H1 (cell line): ENCODE results near the gene NRM. TPM values are rescaled to one million over a fixed set of nuclear protein-coding genes. Genes with fewer than 3 reads are reported as not detected.

Experiments
- CTCF ChIA-PET: fragments of 300-600 bp; sonication (Branson Sonifier 250); formaldehyde crosslinking; loops from one replicate; lab custom pipeline; 2021; ENCODE audit not compliant: partially characterized antibody; lab: Charles Lee
- POLR2A ChIA-PET: fragments of 300-600 bp; sonication (Branson Sonifier 250); formaldehyde crosslinking; loops from one replicate; lab custom pipeline; 2021; ENCODE audit warnings: inconsistent platforms; ENCODE audit not compliant: partially characterized antibody; lab: Charles Lee
- DNase-seq, 2 experiments: peaks; one replicate each; pipeline versions ENCODE4 v3.0.0 to v3.0.0-alpha.2; 2010 to 2022; ENCODE audit warnings: low spot score in 2 of 2, low read depth in 1 of 2, mixed read lengths in 1 of 2
- FAIRE-seq: peaks from 2 replicates; lab custom pipeline; 2011; peaks lifted over from hg19 to GRCh38; lab: Jason Lieb, UNC
- H2AFZ ChIP-seq: 2 replicates; pipeline ENCODE4 v1.8.1; 2012; ENCODE audit warnings: low read length, inconsistent platforms
- H2AK5ac ChIP-seq: 2 replicates; pipeline ENCODE4 v1.6.1; 2013; ENCODE audit warnings: low read depth, low read length
- H2BK120ac ChIP-seq: replicated peaks from 2 replicates; pipeline ENCODE3; 2013; ENCODE audit warnings: low read depth, low read length, inconsistent platforms
- H2BK12ac ChIP-seq: 2 replicates; pipeline ENCODE4 v1.6.1; 2013; ENCODE audit warnings: low read depth, low read length
- H2BK15ac ChIP-seq: 2 replicates; pipeline ENCODE4 v1.6.1; 2013; ENCODE audit warnings: low read length
- H2BK20ac ChIP-seq: 2 replicates; pipeline ENCODE4 v1.6.1; 2013; ENCODE audit warnings: low read length
- H2BK5ac ChIP-seq: 2 replicates; pipeline ENCODE4 v1.6.1; 2013; ENCODE audit warnings: low read depth, low read length
- H3K14ac ChIP-seq: 2 replicates; pipeline ENCODE4 v1.6.1; 2013; ENCODE audit warnings: inconsistent platforms; ENCODE audit not compliant: insufficient read length
- H3K18ac ChIP-seq: 2 replicates; pipeline ENCODE4 v1.6.1; 2013; ENCODE audit warnings: low read length; ENCODE audit errors: extremely low read depth
- H3K23ac ChIP-seq: 2 replicates; pipeline ENCODE4 v1.6.1; 2013; ENCODE audit warnings: inconsistent platforms; ENCODE audit not compliant: insufficient read length
- H3K23me2 ChIP-seq: 2 replicates; pipeline ENCODE4 v1.6.1; 2013; ENCODE audit warnings: low read depth, low read length
- H3K27ac ChIP-seq: 2 replicates; pipeline ENCODE4 v1.6.1; 2011; ENCODE audit warnings: low read depth, low read length, inconsistent platforms
- H3K27me3 ChIP-seq, 4 experiments: replicated peaks in 1 of 4; 1 replicate in 1 of 4; 2 replicates in 3 of 4; pipeline versions ENCODE4 v1.6.1 to v1.8.1; 2011 to 2013; ENCODE audit warnings: low read length in 3 of 4, mild to moderate bottlenecking in 3 of 4, inconsistent platforms in 2 of 4, mixed read lengths in 2 of 4, moderate library complexity in 1 of 4; ENCODE audit not compliant: control insufficient read depth in 3 of 4, insufficient read depth in 3 of 4; ENCODE audit errors: extremely low read depth in 1 of 4
- H3K36me3 ChIP-seq, 4 experiments: 2 replicates each; pipeline versions ENCODE4 v1.6.1 to v1.8.1; 2011 to 2013; ENCODE audit warnings: mild to moderate bottlenecking in 4 of 4, low read length in 3 of 4, moderate library complexity in 2 of 4, control low read depth in 1 of 4, inconsistent platforms in 1 of 4; ENCODE audit not compliant: insufficient read depth in 4 of 4, control insufficient read depth in 2 of 4
- H3K4ac ChIP-seq: replicated peaks from 2 replicates; pipeline ENCODE3; 2013; ENCODE audit warnings: low read length, low read depth, mixed read lengths, inconsistent platforms; ENCODE audit not compliant: insufficient read length
- H3K4me1 ChIP-seq, 4 experiments: replicated peaks in 1 of 4; 1 replicate in 1 of 4; 2 replicates in 3 of 4; pipeline versions ENCODE4 v1.6.1 to v1.8.1; 2011 to 2013; ENCODE audit warnings: low read length in 3 of 4, inconsistent platforms in 2 of 4, mixed read lengths in 1 of 4; ENCODE audit not compliant: insufficient read depth in 4 of 4, control insufficient read depth in 3 of 4
- H3K4me2 ChIP-seq, 2 experiments: 2 replicates each; pipeline versions ENCODE4 v1.6.1 to v1.8.1; 2011 to 2013; ENCODE audit warnings: low read depth in 2 of 2, low read length in 2 of 2, control low read depth in 1 of 2, inconsistent platforms in 1 of 2, mild to moderate bottlenecking in 1 of 2; ENCODE audit not compliant: insufficient read depth in 1 of 2
- H3K4me3 ChIP-seq, 4 experiments: fragments of 200-600, 300-600 bp in 1 of 4; sonication (generic), shearing (Covaris generic), sonication (Bioruptor Twin) in 1 of 4; 2 replicates each; pipeline versions ENCODE4 v1.5.1 to v1.8.1; 2011 to 2016; ENCODE audit warnings: low read length in 4 of 4, low read depth in 3 of 4, control low read depth in 2 of 4, inconsistent platforms in 2 of 4, mild to moderate bottlenecking in 2 of 4, mixed read lengths in 1 of 4, moderate library complexity in 1 of 4; ENCODE audit not compliant: insufficient read depth in 2 of 4; ENCODE audit errors: extremely low read depth in 1 of 4
- H3K56ac ChIP-seq: replicated peaks from 2 replicates; pipeline ENCODE3; 2013; ENCODE audit warnings: low read depth, mild to moderate bottlenecking, mixed read lengths, low read length, inconsistent platforms; ENCODE audit not compliant: insufficient read length
- H3K79me1 ChIP-seq: 2 replicates; pipeline ENCODE4 v1.6.1; 2013; ENCODE audit warnings: low read depth, low read length, control low read depth
- H3K79me2 ChIP-seq, 2 experiments: 2 replicates each; pipeline versions ENCODE4 v1.6.1 to v1.8.1; 2012 to 2013; ENCODE audit warnings: low read length in 2 of 2, mild to moderate bottlenecking in 2 of 2, inconsistent platforms in 1 of 2; ENCODE audit not compliant: insufficient read depth in 2 of 2, control insufficient read depth in 1 of 2
- H3K9ac ChIP-seq, 4 experiments: replicated peaks in 1 of 4; 1 replicate in 1 of 4; 2 replicates in 3 of 4; pipeline versions ENCODE4 v1.6.1 to v1.8.1; 2011 to 2013; ENCODE audit warnings: low read depth in 3 of 4, low read length in 3 of 4, control low read depth in 2 of 4, mild to moderate bottlenecking in 2 of 4, moderate library complexity in 2 of 4, inconsistent platforms in 1 of 4; ENCODE audit errors: extremely low read depth in 1 of 4
- H3K9me3 ChIP-seq, 2 experiments: 2 replicates each; pipeline versions ENCODE4 v1.6.1 to v1.8.1; 2012 to 2013; ENCODE audit warnings: mild to moderate bottlenecking in 2 of 2, moderate library complexity in 2 of 2, control low read depth in 1 of 2, inconsistent platforms in 1 of 2, low read depth in 1 of 2, low read length in 1 of 2, mixed read lengths in 1 of 2; ENCODE audit not compliant: insufficient read depth in 2 of 2
- H4K20me1 ChIP-seq, 2 experiments: replicated peaks in 1 of 2; 2 replicates each; pipeline versions ENCODE3 to v1.8.1; 2011 to 2013; ENCODE audit warnings: inconsistent platforms in 2 of 2, low read length in 2 of 2, mild to moderate bottlenecking in 1 of 2; ENCODE audit not compliant: insufficient read depth in 2 of 2, control insufficient read depth in 1 of 2
- H4K5ac ChIP-seq: 2 replicates; pipeline ENCODE4 v1.6.1; 2013; ENCODE audit warnings: low read length, low read depth, mixed read lengths, inconsistent platforms; ENCODE audit not compliant: insufficient read length
- H4K8ac ChIP-seq: 2 replicates; pipeline ENCODE4 v1.8.0; 2013; ENCODE audit warnings: mild to moderate bottlenecking, moderate library complexity, low read length, inconsistent platforms; ENCODE audit not compliant: insufficient read depth; ENCODE audit errors: extremely low read depth
- H4K91ac ChIP-seq: replicated peaks from 2 replicates; pipeline ENCODE3; 2013; ENCODE audit warnings: low read length, mixed read lengths, inconsistent platforms; ENCODE audit not compliant: insufficient read length
- BCL11A ChIP-seq, 2 experiments: IDR thresholded peaks; one replicate each; pipeline ENCODE4 v1.6.1; 2011; ENCODE audit warnings: low read depth in 2 of 2, low read length in 2 of 2, mild to moderate bottlenecking in 2 of 2
- CEBPB ChIP-seq: IDR thresholded peaks from 2 replicates; pipeline ENCODE4 v1.6.1; 2012; ENCODE audit warnings: low read depth, low read length
- JUND ChIP-seq: IDR thresholded peaks from 2 replicates; pipeline ENCODE4 v1.6.1; 2011; ENCODE audit warnings: mild to moderate bottlenecking, improper control_type of control experiment, low read length
- MAFK ChIP-seq: IDR thresholded peaks from 2 replicates; pipeline ENCODE4 v1.6.1; 2012; ENCODE audit warnings: low read depth, mild to moderate bottlenecking, improper control_type of control experiment, low read length
- NANOG ChIP-seq: IDR thresholded peaks from 2 replicates; pipeline ENCODE4 v1.6.1; 2011; ENCODE audit warnings: low read length, low read depth, mild to moderate bottlenecking, inconsistent platforms; ENCODE audit not compliant: insufficient read depth, poor library complexity, severe bottlenecking
- POLR2AphosphoS5 ChIP-seq: IDR thresholded peaks from 2 replicates; pipeline ENCODE4 v1.6.1; 2011; ENCODE audit warnings: low read depth, low read length
- RAD21 ChIP-seq, 2 experiments: IDR thresholded peaks in 1 of 2; conservative IDR thresholded peaks in 1 of 2; 2 replicates each; pipeline ENCODE4 v1.6.1; 2011; ENCODE audit warnings: low read depth in 2 of 2, low read length in 2 of 2, improper control_type of control experiment in 1 of 2, inconsistent platforms in 1 of 2, mild to moderate bottlenecking in 1 of 2, moderate library complexity in 1 of 2
- RFX5 ChIP-seq: IDR thresholded peaks from 2 replicates; pipeline ENCODE4 v1.6.1; 2011; ENCODE audit warnings: low read depth, low read length, improper control_type of control experiment, borderline replicate concordance
- SAP30 ChIP-seq: fragments of 300-600 bp; sonication (generic); IDR thresholded peaks from 2 replicates; pipeline ENCODE4 v1.7.1; 2012; ENCODE audit warnings: low read length, moderate library complexity, mild to moderate bottlenecking, inconsistent platforms; ENCODE audit not compliant: insufficient read depth, insufficient replicate concordance
- SIRT6 ChIP-seq: IDR thresholded peaks from one replicate; pipeline ENCODE4 v1.7.1; 2012; ENCODE audit warnings: low read length, inconsistent platforms
- SP1 ChIP-seq: IDR thresholded peaks from 2 replicates; pipeline ENCODE4 v1.6.1; 2011; ENCODE audit warnings: low read depth, low read length
- SP2 ChIP-seq: IDR thresholded peaks from 2 replicates; pipeline ENCODE4 v1.6.1; 2012; ENCODE audit warnings: mild to moderate bottlenecking, low read length, inconsistent platforms
- TBP ChIP-seq: IDR thresholded peaks from 2 replicates; pipeline ENCODE4 v1.6.1; 2011; ENCODE audit warnings: low read depth, low read length, improper control_type of control experiment
- TEAD4 ChIP-seq: IDR thresholded peaks from 2 replicates; pipeline ENCODE4 v1.6.1; 2012; ENCODE audit warnings: low read depth, low read length, inconsistent platforms, mixed read lengths
- ZNF274 ChIP-seq: IDR thresholded peaks from 2 replicates; pipeline ENCODE4 v1.7.0; 2012; ENCODE audit warnings: low read length, borderline replicate concordance; ENCODE audit errors: extremely low read depth
- WGBS, 2 experiments: shearing (Covaris generic) in 1 of 2; methylation state at CpG; one replicate each; pipeline versions ENCODE4 v1.1.6 to v1.1.7; 2013 to 2015; ENCODE audit warnings: low lambda C conversion rate in 2 of 2, mixed read lengths in 2 of 2, inconsistent platforms in 1 of 2, low coverage in 1 of 2, missing lambda C conversion rate in 1 of 2; ENCODE audit not compliant: insufficient replicate concordance in 2 of 2, insufficient coverage in 1 of 2, insufficient read length in 1 of 2; ENCODE audit errors: extremely low coverage in 1 of 2, missing lambda C conversion rate in 1 of 2; 5-methylcytosine and 5-hydroxymethylcytosine counted together
- polyA plus RNA-seq, 7 experiments: library from polyadenylated mRNA; depleted of rRNA in 3 of 7; stranded (reverse) in 5 of 7; unstranded in 2 of 7; fragments of >200 nt in 5 of 7; fragments of 200-250 nt in 2 of 7; gene quantifications; 1 replicate in 5 of 7; 2 replicates in 1 of 7; 4 replicates in 1 of 7; pipeline versions ENCODE4 v1.2.1 to v1.2.3, GENCODE V29; 2011 to 2013; ENCODE audit warnings: missing spikeins in 2 of 7, mixed read lengths in 2 of 7
- total RNA-seq: library from RNA; stranded (reverse); fragmentation: NEBNext Ultra II Directional; extraction: Animal tissue kit (Norgen Biotek cat#: 25700); gene quantifications from 2 replicates; pipeline ENCODE4 v1.2.1, GENCODE V29; 2021

NRM gene
- total and polyA plus RNA-seq, 2 of the 8 experiments (the other 6 are each of a cell fraction or from before 2014, with no cell fraction given), result 27.3 to 50.4 TPM

- WGBS, 2 experiments, result 81% methylated on average over 4 of the region's 4 CpGs; no CpG with 5 or more reads in 1 of the 2 experiments
- Histone ChIP-seq H3K23ac (no peak overlapping the region), H4K91ac (no peak overlapping the region), H3K79me2 (no peaks in the 10 kb centered on the region), H3K23me2 (no peaks in the 10 kb centered on the region), H3K4me3 (no peak overlapping the region), H3K36me3 (peaks cover 5 to 28% (median 11%) of the 10 kb centered on the region in 4 experiments; a peak in 6 of 8 replicates), H3K56ac (no peak overlapping the region), H2BK20ac (no peak overlapping the region), H4K20me1 (peaks cover 3% of the 10 kb centered on the region in 2 experiments), H3K4me2 (no peak overlapping the region), H4K5ac (no peak overlapping the region), H3K9ac (no peak overlapping the region), H2BK15ac (no peak overlapping the region), H3K79me1 (no peaks in the 10 kb centered on the region), H3K9me3 (no peaks in the 10 kb centered on the region), H3K18ac (no peak overlapping the region), H3K27ac (no peak overlapping the region), H2AK5ac (no peak overlapping the region), H3K4me1 (no peaks in the 10 kb centered on the region), H2AFZ (no peak overlapping the region), H3K4ac (no peak overlapping the region), H2BK120ac (no peak overlapping the region), H3K27me3 (no peaks in the 10 kb centered on the region), H2BK12ac (no peak overlapping the region), H4K8ac (no peak overlapping the region), H3K14ac (no peak overlapping the region), H2BK5ac (no peak overlapping the region)
- no peak for FAIRE-seq
- no peak for DNase-seq
- CTCF ChIA-PET, result interaction anchor here (0.7 to 2.4 kb wide), 4 partner anchors 9 to 111 kb away, joined by 3 to 16 read pairs (median 6); no protein-coding TSS in a partner anchor
- POLR2A ChIA-PET, result interaction anchor here (0.6 to 35.9 kb wide), 5 partner anchors 0 to 445 kb away, joined by 4 to 732 read pairs (median 5); partner anchors contain the start of genes MDC1, NRM and TUBB
- TF ChIP-seq MAFK (no peak), RAD21 (IDR thresholded peaks at IDR 0.05 in 1 of 2, conservative IDR thresholded peaks at IDR 0.05 in 1 of 2; ENCODE audit: low read depth in 2 of 2, low read length in 2 of 2) (no peak), SIRT6 (no peak), SAP30 (no peak), ZNF274 (no peak), SP1 (no peak), BCL11A (IDR thresholded peaks at IDR 0.05; ENCODE audit: low read depth in 2 of 2, low read length in 2 of 2) (no peak), JUND (no peak), RFX5 (no peak), TBP (no peak), NANOG (no peak), TEAD4 (no peak), CEBPB (no peak), POLR2AphosphoS5 (no peak), SP2 (no peak)
These were observed 9.6 kb upstream of the NRM start for GRCh38 chr6:30700340-30700739.
